GM12878 (cell line): Measurements from ENCODE around the gene NPDC1. TPM values are rescaled to one million over a fixed set of nuclear protein-coding genes. Genes with fewer than 3 reads are reported as not detected.

Source experiments
- BHLHE40 ChIP-seq, 2 experiments: fragments of 450-650 bp in 1 of 2; IDR thresholded peaks; 2 replicates each; pipeline ENCODE4 v1.6.1; 2011 to 2017; ENCODE audit warnings: low read depth in 2 of 2, borderline replicate concordance in 1 of 2, improper control_type of control experiment in 1 of 2, low read length in 1 of 2, mild to moderate bottlenecking in 1 of 2
- CBFB ChIP-seq: IDR thresholded peaks from 2 replicates; pipeline ENCODE4 v1.6.1; 2016; ENCODE audit warnings: antibody characterized with exemption, low read depth
- CBX5 ChIP-seq: sonication (generic); IDR thresholded peaks from 2 replicates; pipeline ENCODE4 v1.6.1; 2016; ENCODE audit warnings: low read depth, moderate library complexity, mild to moderate bottlenecking, inconsistent platforms
- FOXM1 ChIP-seq: IDR thresholded peaks from 2 replicates; pipeline ENCODE4 v1.6.1; 2012; ENCODE audit warnings: low read depth, mild to moderate bottlenecking, inconsistent platforms, low read length, moderate library complexity
- IRF4 ChIP-seq: IDR thresholded peaks from 2 replicates; pipeline ENCODE4 v1.6.1; 2011; ENCODE audit warnings: low read depth, low read length
- JUNB ChIP-seq: IDR thresholded peaks from 2 replicates; pipeline ENCODE4 v1.6.1; 2016; ENCODE audit warnings: antibody characterized with exemption, mild to moderate bottlenecking
- MTA3 ChIP-seq: IDR thresholded peaks from 2 replicates; pipeline ENCODE4 v1.6.1; 2012; ENCODE audit warnings: low read length, inconsistent platforms, borderline replicate concordance
- NBN ChIP-seq: fragments of 450-650 bp; IDR thresholded peaks from 2 replicates; pipeline ENCODE4 v1.6.1; 2016
- PAX8 ChIP-seq: fragments of 450-650 bp; IDR thresholded peaks from 2 replicates; pipeline ENCODE4 v1.6.1; 2017; ENCODE audit warnings: mild to moderate bottlenecking, moderate library complexity
- RAD51 ChIP-seq: fragments of 450-650 bp; IDR thresholded peaks from 2 replicates; pipeline ENCODE4 v1.6.1; 2016; ENCODE audit warnings: moderate library complexity, mild to moderate bottlenecking, inconsistent platforms
- RCOR1 ChIP-seq: conservative IDR thresholded peaks from 2 replicates; pipeline ENCODE4 v1.6.1; 2012; ENCODE audit warnings: low read depth, low read length, improper control_type of control experiment
- SMC3 ChIP-seq: IDR thresholded peaks from 2 replicates; pipeline ENCODE4 v1.6.1; 2011; ENCODE audit warnings: low read length, improper control_type of control experiment, borderline replicate concordance
- SUZ12 ChIP-seq: fragments of 200-600 bp; sonication (generic); IDR thresholded peaks from one replicate; pipeline ENCODE4 v1.6.1; 2018; ENCODE audit warnings: antibody characterized with exemption, mild to moderate bottlenecking; ENCODE audit not compliant: unreplicated experiment
- TCF12 ChIP-seq: IDR thresholded peaks from 2 replicates; pipeline ENCODE4 v1.6.1; 2011; ENCODE audit warnings: low read depth, mild to moderate bottlenecking, low read length
- polyA plus RNA-seq, 11 experiments: library from polyadenylated mRNA; depleted of rRNA in 4 of 11; unstranded in 6 of 11; stranded (reverse) in 5 of 11; fragments of >200 nt; fragmentation: Nextera tagmentation in 4 of 11; fragmentation: Illumina TruSeq in 1 of 11; extraction: Ambion mirVana in 4 of 11; extraction: Trizol in 1 of 11; gene quantifications; 1 replicate in 1 of 11; 2 replicates in 10 of 11; pipeline versions ENCODE4 v1.2.1 to v1.2.3, GENCODE V29; 2011 to 2016; ENCODE audit warnings: inconsistent platforms in 2 of 11, missing spikeins in 2 of 11, low read depth in 1 of 11
- total RNA-seq, 4 experiments: library from RNA; depleted of rRNA in 3 of 4; stranded (reverse); fragments of >200 nt in 3 of 4; fragmentation: Illumina TruSeq in 1 of 4; extraction: Trizol in 1 of 4; gene quantifications; 2 replicates each; pipeline versions ENCODE4 v1.2.1 to v1.2.3, GENCODE V29; 2013 to 2021
- TF ChIP-seq, protein P1 (sequence below), 3 experiments: IDR thresholded peaks in 2 of 3; conservative IDR thresholded peaks in 1 of 3; 2 replicates each; pipeline ENCODE4 v1.5.1; 2011; ENCODE audit warnings: low read depth in 3 of 3, low read length in 3 of 3, mild to moderate bottlenecking in 3 of 3, control low read depth in 2 of 3, moderate library complexity in 2 of 3, inconsistent platforms in 1 of 3, mixed read lengths in 1 of 3; ENCODE audit not compliant: control insufficient read depth in 2 of 3, insufficient read depth in 1 of 3; ENCODE audit errors: extremely low read depth in 1 of 3
- TF ChIP-seq, protein P2 (sequence below): fragments of 450-650 bp; formaldehyde crosslinking; IDR thresholded peaks from 2 replicates; pipeline ENCODE4 v1.4.0; 2020; ENCODE audit warnings: mild to moderate bottlenecking, moderate library complexity
- TF ChIP-seq, protein P3 (sequence below): IDR thresholded peaks from 2 replicates; pipeline ENCODE4 v1.6.1; 2011; ENCODE audit warnings: borderline replicate concordance, low read depth, mild to moderate bottlenecking, moderate library complexity, mixed read lengths, low read length; ENCODE audit not compliant: insufficient read depth; ENCODE audit errors: extremely low read length
- TF ChIP-seq, protein P4 (sequence below): fragments of 450-650 bp; IDR thresholded peaks from 2 replicates; pipeline ENCODE4 v1.6.1; 2016; ENCODE audit warnings: mild to moderate bottlenecking
- TF ChIP-seq, protein P5 (sequence below): fragments of 450-650 bp; IDR thresholded peaks from 2 replicates; pipeline ENCODE4 v1.6.1; 2017; ENCODE audit warnings: borderline replicate concordance

NPDC1 gene
- total and polyA plus RNA-seq, 10 of the 15 experiments (the other 5 are each of a cell fraction or from before 2014, with no cell fraction given), result 0.04 to 1.7 (median 0.77) TPM; not detected in 2

DNA sequence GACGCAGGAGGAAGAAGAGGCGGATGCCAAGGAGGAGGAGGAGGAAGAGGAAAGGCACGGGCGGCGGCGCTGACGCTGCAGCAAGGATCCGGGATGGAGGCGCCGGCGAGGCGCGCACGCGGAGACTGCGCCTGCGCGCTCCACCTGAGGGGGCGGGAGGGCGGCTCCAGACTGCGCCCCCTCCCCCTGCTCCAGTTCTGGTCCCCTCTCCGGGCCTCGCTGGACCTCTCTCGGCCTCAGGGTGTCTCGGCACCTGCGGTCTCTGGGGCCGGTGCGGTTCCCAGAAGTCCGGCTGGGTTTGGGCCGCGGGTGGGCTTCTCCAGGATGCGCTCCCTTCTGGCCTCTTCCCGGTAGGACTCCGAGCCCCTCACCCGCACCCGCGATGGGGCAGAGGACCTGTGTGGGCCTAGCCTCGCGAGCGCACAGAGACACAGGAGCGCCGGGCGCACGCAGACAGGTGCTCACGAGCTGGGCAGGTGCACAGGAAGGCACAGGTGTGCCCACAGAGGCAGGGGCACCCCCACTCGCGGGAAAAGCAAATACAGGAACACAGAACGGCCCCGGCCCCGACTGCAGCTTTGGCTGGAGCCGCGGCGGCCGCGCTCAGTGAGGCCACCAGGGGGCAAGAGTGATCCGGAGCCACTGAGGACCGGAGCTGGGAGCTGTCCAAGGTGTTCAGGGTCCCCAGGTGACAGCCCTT is at the start of gene NPDC1 (continued):
- TF ChIP-seq, protein P1, sequence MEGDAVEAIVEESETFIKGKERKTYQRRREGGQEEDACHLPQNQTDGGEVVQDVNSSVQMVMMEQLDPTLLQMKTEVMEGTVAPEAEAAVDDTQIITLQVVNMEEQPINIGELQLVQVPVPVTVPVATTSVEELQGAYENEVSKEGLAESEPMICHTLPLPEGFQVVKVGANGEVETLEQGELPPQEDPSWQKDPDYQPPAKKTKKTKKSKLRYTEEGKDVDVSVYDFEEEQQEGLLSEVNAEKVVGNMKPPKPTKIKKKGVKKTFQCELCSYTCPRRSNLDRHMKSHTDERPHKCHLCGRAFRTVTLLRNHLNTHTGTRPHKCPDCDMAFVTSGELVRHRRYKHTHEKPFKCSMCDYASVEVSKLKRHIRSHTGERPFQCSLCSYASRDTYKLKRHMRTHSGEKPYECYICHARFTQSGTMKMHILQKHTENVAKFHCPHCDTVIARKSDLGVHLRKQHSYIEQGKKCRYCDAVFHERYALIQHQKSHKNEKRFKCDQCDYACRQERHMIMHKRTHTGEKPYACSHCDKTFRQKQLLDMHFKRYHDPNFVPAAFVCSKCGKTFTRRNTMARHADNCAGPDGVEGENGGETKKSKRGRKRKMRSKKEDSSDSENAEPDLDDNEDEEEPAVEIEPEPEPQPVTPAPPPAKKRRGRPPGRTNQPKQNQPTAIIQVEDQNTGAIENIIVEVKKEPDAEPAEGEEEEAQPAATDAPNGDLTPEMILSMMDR (IDR thresholded peaks at IDR 0.05 in 2 of 3, conservative IDR thresholded peaks at IDR 0.05 in 1 of 3; ENCODE audit: control insufficient read depth in 2 of 3, extremely low read depth in 1 of 3, insufficient read depth in 1 of 3, low read depth in 3 of 3, low read length in 3 of 3), result peak; percentile 82 to 95 (median 93)
- TF ChIP-seq IRF4 (no peak), MTA3 (no peak), SUZ12 (peak; percentile 35), SMC3 (peak; percentile 75), CBX5 (no peak), TCF12 (peak; percentile 46; the same call in 1 of the 2 replicates), BHLHE40 (IDR thresholded peaks at IDR 0.05; ENCODE audit: borderline replicate concordance in 1 of 2, low read depth in 2 of 2, low read length in 1 of 2) (peak in 1 of 2 experiments; percentile 12; a peak in 1 of 4 replicates), RCOR1 (0 out of 2 replicates have a peak, but pooled peaks have one; percentile 75), CBFB (no peak), JUNB (no peak), RAD51 (no peak), NBN (no peak), PAX8 (no peak), FOXM1 (no peak; the same call in 1 of the 2 replicates)
- TF ChIP-seq, protein P2, sequence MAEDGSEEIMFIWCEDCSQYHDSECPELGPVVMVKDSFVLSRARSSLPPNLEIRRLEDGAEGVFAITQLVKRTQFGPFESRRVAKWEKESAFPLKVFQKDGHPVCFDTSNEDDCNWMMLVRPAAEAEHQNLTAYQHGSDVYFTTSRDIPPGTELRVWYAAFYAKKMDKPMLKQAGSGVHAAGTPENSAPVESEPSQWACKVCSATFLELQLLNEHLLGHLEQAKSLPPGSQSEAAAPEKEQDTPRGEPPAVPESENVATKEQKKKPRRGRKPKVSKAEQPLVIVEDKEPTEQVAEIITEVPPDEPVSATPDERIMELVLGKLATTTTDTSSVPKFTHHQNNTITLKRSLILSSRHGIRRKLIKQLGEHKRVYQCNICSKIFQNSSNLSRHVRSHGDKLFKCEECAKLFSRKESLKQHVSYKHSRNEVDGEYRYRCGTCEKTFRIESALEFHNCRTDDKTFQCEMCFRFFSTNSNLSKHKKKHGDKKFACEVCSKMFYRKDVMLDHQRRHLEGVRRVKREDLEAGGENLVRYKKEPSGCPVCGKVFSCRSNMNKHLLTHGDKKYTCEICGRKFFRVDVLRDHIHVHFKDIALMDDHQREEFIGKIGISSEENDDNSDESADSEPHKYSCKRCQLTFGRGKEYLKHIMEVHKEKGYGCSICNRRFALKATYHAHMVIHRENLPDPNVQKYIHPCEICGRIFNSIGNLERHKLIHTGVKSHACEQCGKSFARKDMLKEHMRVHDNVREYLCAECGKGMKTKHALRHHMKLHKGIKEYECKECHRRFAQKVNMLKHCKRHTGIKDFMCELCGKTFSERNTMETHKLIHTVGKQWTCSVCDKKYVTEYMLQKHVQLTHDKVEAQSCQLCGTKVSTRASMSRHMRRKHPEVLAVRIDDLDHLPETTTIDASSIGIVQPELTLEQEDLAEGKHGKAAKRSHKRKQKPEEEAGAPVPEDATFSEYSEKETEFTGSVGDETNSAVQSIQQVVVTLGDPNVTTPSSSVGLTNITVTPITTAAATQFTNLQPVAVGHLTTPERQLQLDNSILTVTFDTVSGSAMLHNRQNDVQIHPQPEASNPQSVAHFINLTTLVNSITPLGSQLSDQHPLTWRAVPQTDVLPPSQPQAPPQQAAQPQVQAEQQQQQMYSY, result no peak
- TF ChIP-seq, protein P3, sequence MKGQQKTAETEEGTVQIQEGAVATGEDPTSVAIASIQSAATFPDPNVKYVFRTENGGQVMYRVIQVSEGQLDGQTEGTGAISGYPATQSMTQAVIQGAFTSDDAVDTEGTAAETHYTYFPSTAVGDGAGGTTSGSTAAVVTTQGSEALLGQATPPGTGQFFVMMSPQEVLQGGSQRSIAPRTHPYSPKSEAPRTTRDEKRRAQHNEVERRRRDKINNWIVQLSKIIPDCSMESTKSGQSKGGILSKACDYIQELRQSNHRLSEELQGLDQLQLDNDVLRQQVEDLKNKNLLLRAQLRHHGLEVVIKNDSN, result no peak
- TF ChIP-seq, protein P4, sequence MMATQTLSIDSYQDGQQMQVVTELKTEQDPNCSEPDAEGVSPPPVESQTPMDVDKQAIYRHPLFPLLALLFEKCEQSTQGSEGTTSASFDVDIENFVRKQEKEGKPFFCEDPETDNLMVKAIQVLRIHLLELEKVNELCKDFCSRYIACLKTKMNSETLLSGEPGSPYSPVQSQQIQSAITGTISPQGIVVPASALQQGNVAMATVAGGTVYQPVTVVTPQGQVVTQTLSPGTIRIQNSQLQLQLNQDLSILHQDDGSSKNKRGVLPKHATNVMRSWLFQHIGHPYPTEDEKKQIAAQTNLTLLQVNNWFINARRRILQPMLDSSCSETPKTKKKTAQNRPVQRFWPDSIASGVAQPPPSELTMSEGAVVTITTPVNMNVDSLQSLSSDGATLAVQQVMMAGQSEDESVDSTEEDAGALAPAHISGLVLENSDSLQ, result no peak
- TF ChIP-seq, protein P5, sequence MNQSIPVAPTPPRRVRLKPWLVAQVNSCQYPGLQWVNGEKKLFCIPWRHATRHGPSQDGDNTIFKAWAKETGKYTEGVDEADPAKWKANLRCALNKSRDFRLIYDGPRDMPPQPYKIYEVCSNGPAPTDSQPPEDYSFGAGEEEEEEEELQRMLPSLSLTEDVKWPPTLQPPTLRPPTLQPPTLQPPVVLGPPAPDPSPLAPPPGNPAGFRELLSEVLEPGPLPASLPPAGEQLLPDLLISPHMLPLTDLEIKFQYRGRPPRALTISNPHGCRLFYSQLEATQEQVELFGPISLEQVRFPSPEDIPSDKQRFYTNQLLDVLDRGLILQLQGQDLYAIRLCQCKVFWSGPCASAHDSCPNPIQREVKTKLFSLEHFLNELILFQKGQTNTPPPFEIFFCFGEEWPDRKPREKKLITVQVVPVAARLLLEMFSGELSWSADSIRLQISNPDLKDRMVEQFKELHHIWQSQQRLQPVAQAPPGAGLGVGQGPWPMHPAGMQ, result no peak
